Osteocyte (in vitro differentiated cells): ENCODE measurements around the gene CYB561A3. TPM values are rescaled to one million over a fixed set of nuclear protein-coding genes. Genes with fewer than 3 reads are reported as not detected.

ENCODE experiments used
- DNase-seq: peaks from one replicate; pipeline ENCODE4 v3.0.0; 2021; ENCODE audit warnings: mixed read lengths; ENCODE audit not compliant: unreplicated experiment; ENCODE audit errors: extremely low spot score
- H3K27ac Mint-ChIP-seq: one replicate; pipeline ENCODE4 v1.8.0; 2021; ENCODE audit warnings: mild to moderate bottlenecking, mixed read lengths; ENCODE audit not compliant: unreplicated experiment
- H3K27me3 Mint-ChIP-seq: one replicate; pipeline ENCODE4 v1.8.0; 2021; ENCODE audit warnings: mixed read lengths; ENCODE audit not compliant: unreplicated experiment
- H3K36me3 Mint-ChIP-seq: one replicate; pipeline ENCODE4 v1.8.0; 2021; ENCODE audit warnings: mixed read lengths; ENCODE audit not compliant: unreplicated experiment
- H3K4me1 Mint-ChIP-seq: one replicate; pipeline ENCODE4 v1.8.0; 2021; ENCODE audit warnings: mixed read lengths; ENCODE audit not compliant: unreplicated experiment
- H3K4me3 Mint-ChIP-seq: one replicate; pipeline ENCODE4 v1.8.0; 2021; ENCODE audit warnings: mild to moderate bottlenecking, moderate library complexity, mixed read lengths; ENCODE audit not compliant: unreplicated experiment
- H3K9me3 Mint-ChIP-seq: one replicate; pipeline ENCODE4 v1.8.0; 2021; ENCODE audit warnings: mixed read lengths; ENCODE audit not compliant: unreplicated experiment
- total RNA-seq: library from RNA; stranded (reverse); gene quantifications from 2 replicates; pipeline ENCODE4 v1.2.1, GENCODE V29; 2021
- TF ChIP-seq, protein P1 (sequence below): fragments of 200-600 bp; sonication (generic); IDR thresholded peaks from 2 replicates; pipeline ENCODE4 v1.5.0; 2021; ENCODE audit warnings: antibody characterized with exemption, mild to moderate bottlenecking, moderate library complexity

Gene CYB561A3
- total RNA-seq, 1 donor from 2014 or later = 49.5 TPM

- Mint-ChIP-seq H3K9me3 (no peaks in the 10 kb centered on the region), H3K4me1 (no peaks in the 10 kb centered on the region), H3K36me3 (peaks cover 29% of the 10 kb centered on the region), H3K4me3 (no peak overlapping the region), H3K27me3 (no peaks in the 10 kb centered on the region), H3K27ac (no peak overlapping the region)
- TF ChIP-seq, protein P1, sequence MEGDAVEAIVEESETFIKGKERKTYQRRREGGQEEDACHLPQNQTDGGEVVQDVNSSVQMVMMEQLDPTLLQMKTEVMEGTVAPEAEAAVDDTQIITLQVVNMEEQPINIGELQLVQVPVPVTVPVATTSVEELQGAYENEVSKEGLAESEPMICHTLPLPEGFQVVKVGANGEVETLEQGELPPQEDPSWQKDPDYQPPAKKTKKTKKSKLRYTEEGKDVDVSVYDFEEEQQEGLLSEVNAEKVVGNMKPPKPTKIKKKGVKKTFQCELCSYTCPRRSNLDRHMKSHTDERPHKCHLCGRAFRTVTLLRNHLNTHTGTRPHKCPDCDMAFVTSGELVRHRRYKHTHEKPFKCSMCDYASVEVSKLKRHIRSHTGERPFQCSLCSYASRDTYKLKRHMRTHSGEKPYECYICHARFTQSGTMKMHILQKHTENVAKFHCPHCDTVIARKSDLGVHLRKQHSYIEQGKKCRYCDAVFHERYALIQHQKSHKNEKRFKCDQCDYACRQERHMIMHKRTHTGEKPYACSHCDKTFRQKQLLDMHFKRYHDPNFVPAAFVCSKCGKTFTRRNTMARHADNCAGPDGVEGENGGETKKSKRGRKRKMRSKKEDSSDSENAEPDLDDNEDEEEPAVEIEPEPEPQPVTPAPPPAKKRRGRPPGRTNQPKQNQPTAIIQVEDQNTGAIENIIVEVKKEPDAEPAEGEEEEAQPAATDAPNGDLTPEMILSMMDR = no peak
- no peak for DNase-seq
Measured at GRCh38 chr11:61306221-61306620, 55.5 kb downstream of the CYB561A3 start.

DNA sequence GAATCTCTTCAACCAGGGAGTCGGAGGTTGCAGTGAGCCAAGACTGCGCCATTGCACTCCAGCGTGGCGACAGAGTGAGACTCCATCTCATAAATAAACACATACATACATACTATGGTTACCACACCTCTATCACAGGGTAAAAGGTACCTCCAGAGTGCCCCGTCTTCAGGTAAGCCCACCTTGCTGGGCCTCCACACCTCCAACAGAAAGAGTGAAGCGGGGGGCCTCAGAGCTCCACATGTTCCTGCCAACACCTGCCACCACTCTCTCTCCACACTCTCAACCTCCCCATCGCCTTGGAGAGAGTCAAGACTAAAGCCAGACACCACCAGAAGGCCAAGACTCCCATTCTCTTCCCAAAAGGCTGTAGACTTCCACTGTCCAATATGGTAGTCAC, 56.3 kb downstream of the CYB561A3 start:
- peak; percentile 65 for DNase-seq
- Mint-ChIP-seq H3K9me3 (no peaks in the 10 kb centered on the region), H3K4me3 (no peak overlapping the region), H3K36me3 (peaks cover 37% of the 10 kb centered on the region), H3K27ac (no peak overlapping the region), H3K27me3 (no peaks in the 10 kb centered on the region), H3K4me1 (no peaks in the 10 kb centered on the region)
- TF ChIP-seq, protein P1 = no peak

GRCh38 chr11:61303725-61304124, 58.0 kb downstream of the CYB561A3 start:
- Mint-ChIP-seq H3K27me3 (no peaks in the 10 kb centered on the region), H3K4me1 (peaks cover 6% of the 10 kb centered on the region), H3K9me3 (no peaks in the 10 kb centered on the region), H3K36me3 (peaks cover 48% of the 10 kb centered on the region), H3K27ac (no peak overlapping the region), H3K4me3 (no peak overlapping the region)
- TF ChIP-seq, protein P1 = no peak
- peak; percentile 62 for DNase-seq

GRCh38 chr11:61302550-61302949, 59.1 kb downstream of the CYB561A3 start:
- Mint-ChIP-seq H3K36me3 (peaks cover 51% of the 10 kb centered on the region), H3K27ac (no peak overlapping the region), H3K27me3 (no peaks in the 10 kb centered on the region), H3K4me1 (peaks cover 18% of the 10 kb centered on the region), H3K9me3 (no peaks in the 10 kb centered on the region), H3K4me3 (no peak overlapping the region)
- TF ChIP-seq, protein P1 = no peak
- no peak for DNase-seq

Other genes with a start within 250 kb of the CYB561A3 start
- 19.6 and 21.2 TPM in 2 replicates for gene VPS37C, start 200.5 kb downstream of the CYB561A3 start, total RNA-seq
- gene PGA3, start 158.4 kb downstream of the CYB561A3 start, total RNA-seq = not detected in 2 replicates
- not detected in 2 replicates for gene PGA4, start 139.5 kb downstream of the CYB561A3 start, total RNA-seq
- gene PGA5, start 120.7 kb downstream of the CYB561A3 start, total RNA-seq = not detected in 2 replicates
- gene VWCE, start 66.6 kb downstream of the CYB561A3 start, total RNA-seq = 8.8 and 10.7 TPM in 2 replicates
- gene DDB1, start 28.8 kb downstream of the CYB561A3 start, total RNA-seq = 259 and 266 TPM in 2 replicates
- gene TKFC, start 28.7 kb downstream of the CYB561A3 start, total RNA-seq = 41.7 and 46.3 TPM in 2 replicates
- gene TMEM138, start 492 bp upstream of the CYB561A3 start, total RNA-seq = 49.4 and 51.3 TPM in 2 replicates
- 11.3 and 11.4 TPM in 2 replicates for gene TMEM216, start 30.7 kb upstream of the CYB561A3 start, total RNA-seq
- gene CPSF7, start 68.1 kb upstream of the CYB561A3 start, total RNA-seq = 80.0 and 82.7 TPM in 2 replicates
- 35.7 and 40.5 TPM in 2 replicates for gene SDHAF2, start 68.2 kb upstream of the CYB561A3 start, total RNA-seq
- gene LRRC10B, start 146.9 kb upstream of the CYB561A3 start, total RNA-seq = not detected in 2 replicates
- gene SYT7, start 219.2 kb upstream of the CYB561A3 start, total RNA-seq = 0.10 and 0.11 TPM in 2 replicates